Measurements from ENCODE around the gene CALHM4.

DNA sequence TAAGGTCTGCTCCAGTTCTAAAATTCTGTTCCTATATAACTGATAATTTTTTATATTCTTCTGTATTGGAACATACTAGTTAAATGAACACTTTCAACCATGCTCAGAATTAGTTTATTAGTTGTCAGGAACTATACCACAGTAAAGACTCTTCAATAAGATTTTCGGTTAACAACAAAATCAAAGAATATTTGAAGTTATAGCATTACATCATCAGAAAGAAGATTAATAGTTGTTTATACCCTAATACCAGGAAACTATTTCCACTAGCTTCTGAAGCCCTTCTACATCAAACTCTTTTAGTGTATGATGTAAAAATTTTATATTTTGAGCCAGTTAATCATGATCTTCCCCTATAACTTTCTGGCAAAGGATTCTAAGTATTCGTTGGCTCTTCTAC, 6.6 kb downstream of the CALHM4 start:
- TF ChIP-seq CTCF (IDR thresholded peaks at IDR 0.05) (no peak), POLR2A (IDR thresholded peaks at IDR 0.05) (no peak)

Data from esophagus squamous epithelium (tissue), 4 donors.